ENCODE data around the gene VAV1.
"Not testable (repeated sequence)": the region's sequence is repeated elsewhere in the genome, so short reads cannot be mapped to it uniquely, and the experiment has no call there.

Gene VAV1

DNA sequence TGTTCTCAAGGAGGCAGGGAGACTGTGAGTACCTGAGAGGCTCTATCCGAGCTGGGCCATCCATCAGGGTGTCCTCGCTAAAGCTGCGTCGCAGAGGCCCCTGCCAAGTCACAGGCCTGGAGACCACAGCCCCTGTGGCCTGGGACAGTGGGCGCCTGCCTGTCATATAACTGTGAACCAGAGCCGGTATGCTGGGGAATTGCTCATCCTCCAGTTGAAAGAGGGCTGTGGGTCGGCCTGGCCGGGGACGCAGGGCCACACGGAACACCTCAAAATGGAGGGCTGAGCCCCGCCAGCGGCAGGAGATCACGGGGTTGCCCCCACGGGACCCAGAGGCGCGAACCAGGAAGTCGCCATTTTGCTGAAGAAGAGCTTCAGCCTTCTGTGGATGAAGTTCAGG, 11.9 kb upstream of the VAV1 start:
- no peak for DNase-seq (ENCODE audit: low spot score)

DNA sequence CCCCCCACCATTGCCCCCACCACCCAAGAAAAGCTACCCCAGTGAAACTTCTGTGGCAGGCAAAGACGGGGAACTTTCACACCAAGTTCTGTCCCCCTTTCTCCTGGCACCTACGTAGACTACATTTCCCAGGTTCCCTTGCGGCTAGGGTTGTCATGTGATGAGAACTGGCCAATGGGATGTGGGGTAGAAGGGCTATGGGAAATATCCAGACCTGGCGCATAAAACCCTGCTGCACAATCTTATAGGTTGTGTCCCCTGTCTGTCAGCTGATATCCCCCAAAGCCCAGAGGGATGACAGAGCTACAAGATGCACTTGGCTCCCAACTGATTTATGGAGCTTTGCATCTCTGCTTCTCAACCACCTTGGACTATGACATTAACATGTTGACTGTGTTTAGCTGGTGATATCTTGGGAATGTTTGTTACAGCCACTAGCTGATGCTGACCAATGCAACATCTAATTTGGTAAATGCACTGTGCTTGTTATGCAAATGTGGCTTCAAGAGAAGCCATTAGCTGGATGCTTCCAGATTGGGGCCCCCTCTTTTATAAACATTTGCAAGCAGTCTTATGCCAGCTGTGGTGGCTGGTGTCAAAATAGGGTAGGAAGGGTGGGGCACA, 11.3 kb upstream of the VAV1 start:
- DNase-seq (ENCODE audit: low spot score) = no peak

DNA sequence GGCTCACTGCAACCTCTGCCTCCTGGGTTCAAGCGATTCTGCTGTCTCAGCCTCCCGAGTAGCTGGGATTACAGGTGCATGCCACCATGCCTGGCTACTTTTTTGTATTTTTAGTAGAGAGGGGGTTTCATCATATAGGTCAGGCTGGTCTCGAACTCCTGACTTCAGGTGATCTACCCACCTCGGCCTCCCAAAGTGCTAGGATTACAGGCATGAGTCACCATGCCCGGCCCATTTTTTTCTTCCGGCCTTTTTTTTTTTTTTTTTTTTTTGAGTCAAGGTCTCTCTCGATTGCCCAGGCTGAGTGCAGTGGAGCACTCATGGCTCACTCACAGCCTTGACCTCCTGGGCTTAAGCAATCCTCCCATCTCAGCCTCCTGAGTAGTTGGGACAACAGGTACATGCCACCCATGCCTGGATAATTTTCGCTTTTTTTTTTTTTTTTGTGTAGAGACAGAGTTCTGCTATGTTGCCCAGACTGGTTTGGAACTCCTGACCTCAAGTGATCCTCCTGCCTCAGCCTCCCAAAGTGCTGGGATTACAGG, 10.2 kb upstream of the VAV1 start:
- DNase-seq (ENCODE audit: low spot score) = not testable (repeated sequence)

DNA sequence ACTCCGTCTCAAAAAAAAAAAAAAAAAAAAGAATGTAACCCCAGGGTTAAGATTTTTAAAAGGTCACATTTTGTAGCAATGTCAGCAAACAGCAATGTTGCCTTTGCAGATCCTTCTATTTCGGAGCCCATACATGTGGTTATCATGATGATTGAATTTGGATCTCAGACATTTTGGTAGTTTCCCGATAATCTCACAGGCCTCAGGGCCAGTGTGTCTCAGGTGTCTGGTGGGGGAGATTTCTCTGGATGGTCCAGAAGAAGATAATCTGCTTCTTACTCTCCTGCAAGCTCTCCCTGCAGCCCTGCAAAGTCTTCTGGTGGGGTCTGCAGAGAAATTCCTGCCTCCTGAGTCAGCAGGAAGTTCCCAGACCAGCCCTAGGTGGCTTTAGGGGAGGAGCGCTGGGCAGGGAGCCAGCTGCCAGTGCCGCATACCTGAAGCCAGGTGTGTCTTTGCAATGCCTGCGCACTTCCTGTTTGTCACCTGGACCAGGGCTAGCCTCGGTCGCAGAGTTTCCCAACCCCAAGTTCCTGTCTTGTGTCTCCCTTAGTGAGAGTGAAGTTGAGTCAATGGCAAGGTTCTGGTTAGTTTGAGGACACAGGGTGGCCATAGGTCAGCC, 6.7 kb upstream of the VAV1 start:
- no peak for DNase-seq (ENCODE audit: low spot score)

DNA sequence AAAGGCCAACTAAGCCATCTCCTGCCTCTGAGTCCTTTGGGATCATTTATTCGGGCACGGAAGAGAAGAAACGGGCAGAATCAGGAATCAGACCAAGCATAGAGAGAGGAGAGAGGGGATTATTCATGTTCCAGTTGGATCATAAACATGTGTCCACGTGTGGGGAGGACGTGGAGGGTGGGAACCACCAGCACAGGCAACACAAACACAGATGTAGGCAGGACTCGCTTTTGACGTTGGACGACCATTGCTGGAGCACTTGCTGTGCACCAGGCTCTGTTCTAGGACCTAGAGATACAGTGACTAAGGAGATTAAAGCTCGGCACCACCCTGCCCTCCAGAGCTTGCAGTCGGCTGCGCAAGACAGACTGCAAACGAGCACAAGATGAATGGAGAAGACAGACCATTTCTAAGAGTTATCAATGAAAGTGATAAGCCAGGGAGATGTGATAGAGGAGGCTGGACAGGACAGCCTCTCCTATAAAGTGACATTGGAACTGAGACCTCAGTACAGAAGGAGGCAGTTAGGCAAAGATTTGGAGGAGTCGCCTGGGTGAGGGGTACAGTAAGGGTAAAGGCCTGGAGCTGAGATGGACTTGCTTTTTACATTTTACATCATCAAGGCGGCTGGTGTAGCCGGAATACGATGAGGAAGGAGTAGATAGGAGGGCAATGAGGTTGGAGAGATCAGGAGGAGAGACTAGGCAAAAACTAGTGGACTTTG, 6.0 kb upstream of the VAV1 start:
- no peak for DNase-seq (ENCODE audit: low spot score)

DNA sequence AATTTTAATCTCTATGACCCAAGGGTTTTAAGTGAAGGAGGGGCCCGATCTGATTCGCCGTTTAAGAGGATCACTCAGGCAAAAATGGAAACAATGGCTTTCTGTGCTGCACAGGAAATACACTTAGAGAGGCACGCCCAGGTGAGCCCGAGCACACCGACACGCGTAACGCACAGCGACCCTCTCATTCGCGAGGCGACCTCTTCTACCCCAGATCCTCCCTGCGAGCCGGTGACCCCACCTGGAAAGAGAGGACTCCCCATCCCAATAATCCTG, 5.5 kb upstream of the VAV1 start:
- DNase-seq (ENCODE audit: low spot score) = no peak

DNA sequence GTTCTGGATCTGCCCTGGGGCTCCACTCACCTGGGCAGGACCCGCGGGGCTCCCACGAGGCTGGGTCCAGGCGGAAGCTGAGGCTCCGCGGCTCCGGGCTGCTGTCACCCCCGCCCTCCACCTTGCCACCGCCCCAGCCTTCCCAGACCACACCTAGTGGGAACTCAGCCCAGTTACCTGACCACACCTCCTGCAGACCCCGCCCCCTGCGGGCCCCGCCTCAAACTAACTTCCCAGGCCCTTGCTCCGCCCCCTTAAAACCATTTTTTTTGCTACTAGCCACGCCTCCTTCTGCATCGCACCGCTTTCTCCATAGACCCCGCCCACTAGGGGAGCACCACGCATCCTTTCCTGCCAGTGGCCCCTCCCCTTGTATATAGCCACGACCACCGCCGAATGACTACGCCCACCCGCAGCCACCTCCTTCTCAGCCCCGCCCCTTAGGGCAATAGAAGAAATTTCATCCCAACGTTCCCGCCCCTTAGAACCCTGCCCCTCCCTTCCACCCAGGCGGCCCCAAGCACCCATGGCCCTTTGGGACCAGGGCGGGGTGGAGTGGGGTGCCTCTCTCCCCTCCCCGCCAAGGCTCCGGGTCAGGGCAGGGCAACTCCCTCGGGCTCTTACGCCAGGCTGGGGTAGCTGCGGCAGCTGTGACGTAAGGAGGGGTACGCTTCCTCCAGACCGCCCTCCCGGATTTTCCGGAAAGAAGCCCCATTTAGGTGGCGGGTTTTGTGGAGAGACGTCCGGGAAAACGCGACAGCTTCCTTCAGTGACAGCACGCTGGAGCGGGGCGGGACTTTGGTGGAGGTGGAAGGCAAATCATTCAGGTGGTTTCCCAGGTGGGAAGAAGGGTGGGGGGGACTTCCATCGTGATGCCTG, 4.9 kb upstream of the VAV1 start, which contains the start of gene SH2D3A:
Gene SH2D3A (minus strand): TSS at position 79 of the 879 bp plus-strand sequence. CDS start 3,687 bp downstream, outside the sequence.
- no peak for DNase-seq (ENCODE audit: low spot score)

DNA sequence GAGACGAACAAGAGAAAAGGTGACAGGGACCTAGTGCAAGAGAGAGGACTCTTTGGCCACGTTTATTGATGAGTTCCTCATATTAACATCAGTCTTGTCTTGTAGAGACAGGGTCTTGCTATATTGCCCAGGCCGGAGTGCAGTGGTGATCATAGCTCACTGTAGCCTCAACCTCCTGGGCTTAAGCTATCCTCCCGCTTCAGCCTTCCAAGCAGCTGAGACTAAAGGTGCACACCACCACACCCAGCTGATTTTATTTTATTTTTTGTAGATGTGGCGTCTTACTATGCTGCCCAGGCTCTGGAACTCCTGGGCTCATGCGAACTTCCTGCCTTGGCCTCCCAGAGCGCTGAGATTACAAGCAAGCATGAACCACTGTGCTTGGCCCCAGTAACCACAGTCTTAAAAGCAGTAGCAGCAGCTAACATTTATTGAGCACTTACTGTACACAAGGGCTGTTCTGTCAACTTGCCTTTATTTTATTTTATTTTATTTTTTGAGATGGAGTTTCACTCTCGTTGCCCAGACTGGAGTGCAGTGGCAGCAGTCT, 4.2 kb upstream of the VAV1 start:
- no peak for DNase-seq (ENCODE audit: low spot score)

DNA sequence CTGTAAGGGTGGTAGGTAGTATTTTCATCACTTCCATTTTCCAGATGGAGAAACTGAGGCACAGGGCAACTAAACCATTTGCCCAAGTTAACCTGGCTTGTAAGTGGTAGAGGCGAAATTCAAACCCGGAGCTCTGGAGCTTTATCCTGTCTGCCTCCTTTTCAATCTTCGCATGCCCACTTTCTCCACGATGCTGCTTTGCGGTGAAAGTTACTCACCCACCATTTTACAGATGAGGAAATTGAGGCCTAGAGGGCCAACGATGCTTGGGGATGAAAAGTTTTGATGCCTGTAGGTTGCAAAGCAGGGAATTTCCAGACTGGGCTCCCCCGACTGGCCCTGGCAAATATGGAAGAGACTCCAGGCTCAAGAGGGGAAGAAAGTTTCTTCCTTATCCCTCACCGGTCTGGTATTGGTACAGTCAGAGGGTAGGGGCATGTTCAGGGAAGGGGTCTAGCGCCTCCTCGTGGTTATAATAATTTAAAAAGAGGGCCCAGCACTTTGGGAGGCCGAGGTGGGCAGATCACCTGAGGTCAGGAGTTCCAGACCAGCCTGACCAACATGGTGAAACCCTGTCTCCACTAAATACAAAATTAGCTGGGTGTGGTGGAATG, 3.4 kb upstream of the VAV1 start:
- no peak for DNase-seq (ENCODE audit: low spot score)

DNA sequence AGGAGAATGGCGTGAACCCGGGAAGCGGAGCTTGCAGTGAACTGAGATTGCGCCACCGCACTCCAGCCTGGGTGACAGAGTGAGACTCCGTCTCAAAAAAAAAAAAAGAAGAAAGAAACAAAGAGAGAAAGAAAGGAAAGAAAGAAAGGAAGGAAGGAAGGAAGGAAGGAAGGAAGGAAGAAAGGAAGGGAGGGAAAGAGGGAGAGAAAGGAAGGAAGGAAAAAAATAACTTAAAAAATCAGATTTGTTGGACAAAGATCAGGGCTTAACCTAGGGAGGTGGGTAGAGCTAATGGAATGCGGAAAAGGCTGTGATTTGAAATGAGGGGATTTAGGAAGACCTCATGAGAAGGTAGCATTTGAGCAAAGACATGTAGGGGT, 870 bp upstream of the VAV1 start:
- not testable (repeated sequence) for DNase-seq (ENCODE audit: low spot score)

DNA sequence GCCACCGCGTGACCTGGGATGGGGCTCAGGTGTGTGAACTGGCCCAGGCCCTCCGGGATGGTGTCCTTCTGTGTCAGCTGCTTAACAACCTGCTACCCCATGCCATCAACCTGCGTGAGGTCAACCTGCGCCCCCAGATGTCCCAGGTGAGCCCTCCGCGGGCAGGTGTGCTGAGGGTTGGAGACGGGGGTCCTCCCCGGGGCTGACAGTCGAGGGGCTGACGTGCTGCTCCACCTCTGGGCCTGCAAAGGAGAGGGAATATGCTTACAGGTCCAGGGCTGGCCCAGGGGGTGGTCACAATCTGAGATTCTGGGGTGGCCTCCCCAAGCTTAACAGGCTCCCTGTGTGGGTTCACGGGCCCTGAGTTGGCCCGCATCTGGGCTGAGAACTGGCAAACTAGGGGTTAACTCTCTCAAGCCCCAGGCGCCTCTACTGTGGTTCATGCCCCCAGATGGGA, 386 bp downstream of the VAV1 start:
- DNase-seq (ENCODE audit: low spot score) = no peak

DNA sequence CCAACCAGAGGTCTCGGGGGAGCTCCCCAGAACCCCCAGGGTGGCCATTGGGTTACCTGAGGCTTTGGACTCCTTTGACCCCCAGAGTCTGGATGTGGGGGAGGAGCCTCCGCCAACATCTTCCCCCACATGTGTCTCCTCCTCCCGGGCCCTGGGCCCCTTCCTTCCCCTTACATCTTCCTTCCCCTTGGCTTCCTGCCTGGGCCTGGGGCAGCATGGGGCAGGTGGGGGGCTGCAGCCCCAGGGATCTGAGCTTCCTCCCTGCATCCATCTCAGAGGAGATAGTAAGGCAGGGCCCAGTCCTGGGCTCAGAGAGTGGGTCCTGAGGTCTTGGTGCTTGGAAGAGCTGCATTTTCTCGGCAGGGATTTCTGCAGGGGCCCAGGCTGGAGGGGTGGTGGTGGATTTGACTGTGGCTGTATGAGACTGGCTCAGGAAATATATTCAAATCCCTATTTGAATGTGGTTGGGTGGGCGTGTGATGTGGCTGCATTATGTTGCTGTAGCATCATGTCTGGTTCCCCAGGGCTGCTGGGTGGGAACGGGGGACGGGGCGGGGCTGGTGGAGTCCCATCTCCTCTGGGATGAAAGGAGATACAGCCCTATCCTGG, 919 bp downstream of the VAV1 start:
- DNase-seq (ENCODE audit: low spot score) = peak; percentile 35

DNA sequence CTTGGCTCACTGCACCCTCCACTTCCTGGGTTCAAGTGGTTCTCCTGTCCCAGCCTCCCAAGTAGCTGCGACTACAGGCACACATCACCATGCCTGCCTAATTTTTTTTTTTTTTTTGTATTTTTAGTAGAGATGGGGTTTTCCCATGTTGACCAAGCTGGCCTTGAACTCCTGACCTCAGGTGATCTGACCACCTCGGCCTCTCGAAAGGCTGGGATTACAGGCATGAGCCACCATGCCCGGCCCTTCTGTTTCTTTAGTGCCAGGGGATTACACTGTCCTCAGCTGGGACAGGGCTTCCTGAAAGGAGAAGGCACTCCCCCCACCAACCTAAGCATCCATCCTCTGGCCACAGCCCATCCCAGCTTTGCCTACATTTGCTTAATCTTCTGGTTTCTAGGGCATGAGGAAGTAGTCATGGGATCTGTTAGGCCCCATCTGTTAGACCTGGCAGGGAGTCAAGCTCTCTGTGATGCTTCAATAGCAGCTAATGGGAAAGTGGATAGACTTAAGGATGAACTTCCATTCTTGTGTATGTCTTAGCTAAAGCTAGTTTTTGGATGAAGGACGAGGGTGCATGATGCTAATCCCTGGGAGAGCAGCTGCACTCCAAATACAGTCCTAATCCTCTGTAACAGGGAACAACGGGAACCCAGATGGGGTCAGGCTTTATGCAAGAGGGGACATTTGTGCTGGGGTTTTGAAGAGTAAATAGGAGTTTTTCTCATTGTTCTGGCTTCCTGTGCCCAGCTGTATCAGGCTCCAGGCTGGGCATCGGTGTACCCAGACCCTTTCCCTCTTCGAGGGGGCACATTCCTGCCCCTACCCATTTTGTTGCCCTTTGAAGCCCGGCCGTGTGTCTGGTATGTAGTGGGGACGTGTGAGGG, 2.6 kb downstream of the VAV1 start:
- no peak for DNase-seq (ENCODE audit: low spot score)

DNA sequence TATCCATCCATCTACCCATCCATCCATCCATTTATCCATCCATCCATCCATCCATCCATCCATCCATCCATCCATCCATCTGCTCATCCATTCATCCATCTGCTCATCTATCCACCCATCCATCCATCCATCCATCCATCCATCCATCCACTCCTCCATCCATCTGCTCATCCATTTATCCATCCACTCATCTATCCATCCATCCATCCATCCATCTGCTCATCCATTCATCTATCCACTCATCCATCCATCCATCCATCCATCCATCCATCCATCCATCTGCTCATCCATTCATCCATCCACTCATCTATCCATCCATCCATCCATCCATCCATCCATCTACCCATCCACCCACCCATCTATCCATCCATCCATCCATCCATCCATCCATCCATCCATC, 3.5 kb downstream of the VAV1 start:
- not testable (repeated sequence) for DNase-seq (ENCODE audit: low spot score)

DNA sequence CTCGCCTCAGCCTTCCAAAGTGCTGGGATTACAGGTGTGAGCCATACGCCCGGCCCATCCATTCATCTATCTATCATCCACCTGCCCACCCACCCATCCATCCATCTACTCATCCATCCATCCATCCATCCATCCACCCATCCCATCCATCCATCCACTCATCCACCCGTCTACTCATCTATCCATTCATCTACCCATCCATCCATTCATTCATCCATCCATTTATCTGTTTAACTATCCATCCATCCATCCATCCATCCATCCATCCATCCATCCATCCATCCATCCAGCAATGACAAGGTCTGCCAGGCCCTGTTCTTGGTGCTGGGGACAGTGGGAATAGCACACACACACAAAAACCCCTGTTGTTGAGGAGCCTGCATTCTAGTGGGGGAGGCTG, 4.5 kb downstream of the VAV1 start:
- DNase-seq (ENCODE audit: low spot score) = no peak

DNA sequence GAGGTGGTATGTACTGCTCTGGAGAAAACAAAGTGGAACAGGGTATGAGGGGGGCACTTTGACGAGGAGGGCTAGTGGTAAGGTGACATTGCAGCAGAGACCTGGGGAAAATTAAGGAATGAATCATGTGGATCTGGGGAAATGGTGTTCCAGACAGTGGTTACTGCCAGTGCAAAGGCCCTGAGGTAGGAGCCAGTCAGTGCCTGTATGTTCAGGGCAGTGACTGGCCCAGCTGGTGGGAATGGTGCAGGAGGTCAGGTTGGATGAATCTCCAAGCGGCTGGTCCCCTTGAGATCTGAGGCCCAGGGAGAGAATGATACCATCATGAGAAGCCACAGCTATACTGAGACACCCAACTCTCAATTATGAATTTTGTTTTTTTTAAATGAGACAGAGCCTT, 4.9 kb downstream of the VAV1 start:
- no peak for DNase-seq (ENCODE audit: low spot score)

DNA sequence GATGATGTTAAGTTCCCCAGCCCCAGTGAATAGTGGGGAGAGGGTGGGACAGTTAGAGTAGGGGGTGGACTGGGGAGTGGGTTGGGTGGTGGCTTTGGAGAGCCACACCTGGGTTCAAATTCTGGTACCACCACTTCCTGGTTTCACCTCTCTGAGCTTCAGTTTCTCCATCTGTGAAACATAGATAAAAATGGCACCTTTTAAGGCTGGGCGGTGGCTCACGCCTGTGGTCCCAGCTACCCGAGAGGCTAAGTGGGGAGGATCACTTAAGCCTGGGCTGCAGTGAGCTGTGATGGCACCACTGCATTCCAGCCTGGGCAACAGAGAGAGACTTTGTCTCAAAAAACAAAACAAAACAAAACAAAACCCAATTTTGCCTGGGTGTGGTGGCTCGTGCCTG, 5.9 kb downstream of the VAV1 start:
- no peak for DNase-seq (ENCODE audit: low spot score)

DNA sequence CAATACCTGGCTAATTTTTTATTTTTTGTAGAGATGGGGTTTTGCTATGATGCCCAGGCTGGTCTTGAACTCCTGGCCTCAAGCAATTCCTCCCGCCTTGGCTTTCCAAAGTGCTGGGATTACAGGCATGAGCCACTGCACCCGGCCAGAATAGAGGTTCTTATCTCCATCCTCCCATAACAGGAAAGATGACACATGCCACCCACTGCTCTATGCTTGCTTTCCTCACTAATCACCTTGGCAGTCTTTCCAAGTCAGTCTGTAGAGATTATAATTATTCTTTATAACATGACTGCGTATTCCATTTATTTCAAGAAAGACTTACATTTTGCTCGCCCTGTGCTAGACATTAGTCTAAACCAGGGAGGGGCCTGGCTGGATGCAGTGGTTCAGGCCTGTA, 6.7 kb downstream of the VAV1 start:
- DNase-seq (ENCODE audit: low spot score) = no peak

DNA sequence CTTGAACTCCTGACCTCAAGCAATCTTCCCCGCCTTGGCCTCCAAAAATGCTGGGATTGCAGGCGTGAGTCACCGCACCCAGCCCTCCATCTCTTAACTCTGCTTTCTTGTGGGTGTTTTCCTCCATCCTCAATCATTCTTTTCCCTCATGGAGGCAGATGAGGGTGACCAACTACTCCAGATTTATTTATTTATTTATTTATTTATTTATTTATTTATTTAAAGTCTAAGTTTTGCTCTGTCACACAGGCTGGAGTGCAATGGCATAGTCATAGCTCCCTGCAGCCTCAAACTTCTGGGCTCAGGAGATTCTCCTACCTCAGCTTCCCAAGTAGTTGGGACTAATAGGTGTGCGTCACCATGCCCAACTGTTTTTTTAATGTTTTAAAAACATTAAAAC, 14.9 kb downstream of the VAV1 start:
- no peak for DNase-seq (ENCODE audit: low spot score)

DNA sequence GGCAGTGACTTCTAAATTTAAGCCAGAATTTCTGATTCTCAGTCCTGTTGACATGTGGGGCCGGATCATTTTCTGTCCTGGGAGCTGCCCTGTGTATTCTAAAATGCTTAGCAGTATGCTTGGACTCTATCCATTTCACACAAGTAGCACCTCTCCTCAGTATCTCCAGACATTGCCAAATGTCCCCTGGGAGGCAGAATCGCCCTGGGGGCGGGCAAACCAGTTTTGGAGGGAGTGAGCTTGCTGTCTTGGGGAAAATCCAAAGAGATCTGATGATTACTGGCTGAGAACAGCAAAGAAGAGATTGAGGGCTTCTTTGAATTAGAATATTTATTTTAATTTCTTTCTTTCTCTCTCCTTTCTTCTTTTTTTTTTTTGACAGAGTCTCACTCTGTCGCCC, 16.4 kb downstream of the VAV1 start:
- no peak for DNase-seq (ENCODE audit: low spot score)

Data from globus pallidus (tissue), 1 donor.